Fibroblast of lung (primary cell): ENCODE results near the gene HIKESHI.

Experiments
- EZH2 ChIP-seq: IDR thresholded peaks from 2 replicates; pipeline ENCODE4 v1.5.1; 2012; ENCODE audit warnings: low read length, control low read depth, mild to moderate bottlenecking; ENCODE audit errors: missing control alignments
- TF ChIP-seq, protein P1 (sequence below), 2 donors: IDR thresholded peaks in 1 of 2; conservative IDR thresholded peaks in 1 of 2; 1 replicate in 1 of 2; 2 replicates in 1 of 2; pipeline ENCODE4 v1.5.1; 2011 to 2012; ENCODE audit warnings: low read length in 2 of 2, control low read depth in 1 of 2, inconsistent platforms in 1 of 2, low read depth in 1 of 2, mild to moderate bottlenecking in 1 of 2

DNA sequence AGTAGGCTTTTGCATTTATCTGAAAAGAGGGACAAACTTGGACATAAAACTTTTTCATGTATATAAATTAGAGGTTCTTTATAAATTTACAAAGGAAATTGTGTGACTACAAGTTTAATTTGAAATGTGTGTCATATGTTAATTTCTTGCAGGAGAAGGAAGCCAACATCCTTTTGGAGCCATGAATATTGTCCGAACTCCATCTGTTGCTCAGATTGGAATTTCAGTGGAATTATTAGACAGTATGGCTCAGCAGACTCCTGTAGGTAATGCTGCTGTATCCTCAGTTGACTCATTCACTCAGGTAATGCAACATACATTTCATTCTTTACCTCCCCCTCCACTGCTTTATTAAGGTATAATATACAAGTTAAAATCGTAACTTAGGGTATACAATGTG, 35.2 kb downstream of the HIKESHI start:
- TF ChIP-seq, protein P1, sequence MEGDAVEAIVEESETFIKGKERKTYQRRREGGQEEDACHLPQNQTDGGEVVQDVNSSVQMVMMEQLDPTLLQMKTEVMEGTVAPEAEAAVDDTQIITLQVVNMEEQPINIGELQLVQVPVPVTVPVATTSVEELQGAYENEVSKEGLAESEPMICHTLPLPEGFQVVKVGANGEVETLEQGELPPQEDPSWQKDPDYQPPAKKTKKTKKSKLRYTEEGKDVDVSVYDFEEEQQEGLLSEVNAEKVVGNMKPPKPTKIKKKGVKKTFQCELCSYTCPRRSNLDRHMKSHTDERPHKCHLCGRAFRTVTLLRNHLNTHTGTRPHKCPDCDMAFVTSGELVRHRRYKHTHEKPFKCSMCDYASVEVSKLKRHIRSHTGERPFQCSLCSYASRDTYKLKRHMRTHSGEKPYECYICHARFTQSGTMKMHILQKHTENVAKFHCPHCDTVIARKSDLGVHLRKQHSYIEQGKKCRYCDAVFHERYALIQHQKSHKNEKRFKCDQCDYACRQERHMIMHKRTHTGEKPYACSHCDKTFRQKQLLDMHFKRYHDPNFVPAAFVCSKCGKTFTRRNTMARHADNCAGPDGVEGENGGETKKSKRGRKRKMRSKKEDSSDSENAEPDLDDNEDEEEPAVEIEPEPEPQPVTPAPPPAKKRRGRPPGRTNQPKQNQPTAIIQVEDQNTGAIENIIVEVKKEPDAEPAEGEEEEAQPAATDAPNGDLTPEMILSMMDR (conservative IDR thresholded peaks at IDR 0.05 in 1 of 2, IDR thresholded peaks at IDR 0.05 in 1 of 2; ENCODE audit: low read depth in 1 of 2, low read length in 2 of 2), result no peak
- TF ChIP-seq EZH2, result no peak
